DLD1 (cell line): ENCODE results near the gene NCAPH2.

Experiments
- in situ Hi-C: cut with HindIII; loops from 2 replicates; pipeline ENCODE4 v1.10.0; 2017; ENCODE audit warnings: low sequenced_read_pairs

Gene NCAPH2

GRCh38 chr22:50473855-50474671, 34.0 kb upstream of the NCAPH2 start:
- in situ Hi-C loops = no loop called here

DNA sequence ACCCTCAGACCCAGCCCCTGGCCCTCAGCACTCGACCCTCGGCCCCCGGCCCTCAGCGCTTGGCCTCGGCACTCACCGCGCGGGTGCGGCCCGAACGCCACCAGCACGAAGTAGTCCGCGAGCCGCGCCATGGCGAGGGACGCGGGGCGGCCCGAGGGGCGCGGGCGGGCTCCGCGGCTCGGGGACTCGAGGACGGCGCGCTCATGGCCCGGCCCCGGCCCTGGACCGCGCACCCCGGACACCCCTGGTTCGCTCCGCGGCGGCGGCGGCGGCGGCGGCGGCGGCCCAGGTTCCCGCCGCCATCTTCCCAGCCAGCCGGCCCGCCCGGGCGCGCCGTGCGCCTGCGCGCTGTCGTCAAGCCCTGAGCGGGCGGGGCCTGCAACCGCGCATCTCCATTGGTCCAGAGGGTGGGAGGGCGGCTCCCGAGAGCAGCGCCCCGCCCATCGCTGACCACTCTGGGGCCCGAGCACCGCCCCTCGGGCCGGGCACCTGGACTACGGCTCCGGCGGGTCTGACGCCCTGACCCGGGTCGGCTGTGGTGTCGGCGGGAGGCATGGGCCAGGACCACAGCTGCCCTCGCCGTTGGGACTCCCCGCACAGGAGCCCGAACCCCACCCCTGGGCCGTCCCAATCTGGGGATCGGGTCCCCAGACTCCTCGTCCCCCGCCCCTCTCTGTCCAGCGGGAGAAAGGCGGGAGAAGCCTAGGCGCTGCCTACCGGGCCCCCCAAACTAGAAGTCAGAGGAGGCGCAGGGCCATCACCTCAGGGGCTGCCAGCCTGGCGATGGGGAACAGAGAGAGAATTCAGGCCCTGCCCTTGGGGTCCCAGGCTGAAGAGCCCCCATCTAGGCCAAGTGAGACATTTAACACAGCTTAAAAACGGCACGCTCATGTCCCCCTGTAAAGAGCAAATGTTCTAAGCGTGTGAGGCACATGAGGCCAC, 33.0 kb upstream of the NCAPH2 start, which contains the start of gene SBF1:
Gene SBF1 (minus strand): TSS at position 326 of the 942 bp plus-strand sequence. CDS start 195 bp downstream, at position 131.
- in situ Hi-C loops = no loop called here

DNA sequence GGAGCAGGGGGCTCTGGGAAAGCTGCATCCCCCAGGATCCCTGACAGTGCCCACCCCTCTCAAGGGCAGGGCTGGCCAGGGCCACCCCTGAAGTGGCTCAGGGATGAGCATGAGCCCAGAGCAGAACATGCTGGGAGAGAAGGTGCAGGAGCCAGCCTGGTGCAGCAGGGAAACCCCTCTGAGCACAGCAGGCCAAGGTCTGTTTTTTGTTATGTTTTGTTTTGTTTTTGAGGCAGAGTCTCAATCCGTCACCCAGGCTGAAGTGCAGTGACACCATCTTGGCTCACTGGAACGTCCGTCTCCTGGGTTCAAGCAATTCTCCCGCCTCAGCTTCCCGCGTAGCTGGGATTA, 32.4 kb upstream of the NCAPH2 start:
- in situ Hi-C loops = no loop called here

- in situ Hi-C loops = no loop called here
These were observed 31.2 kb upstream of the NCAPH2 start for GRCh38 chr22:50476868-50477267.

- in situ Hi-C loops = no loop called here
These were observed 30.1 kb upstream of the NCAPH2 start for GRCh38 chr22:50477923-50478322.

GRCh38 chr22:50479721-50480120, 28.3 kb upstream of the NCAPH2 start:
- in situ Hi-C loops = no loop called here

DNA sequence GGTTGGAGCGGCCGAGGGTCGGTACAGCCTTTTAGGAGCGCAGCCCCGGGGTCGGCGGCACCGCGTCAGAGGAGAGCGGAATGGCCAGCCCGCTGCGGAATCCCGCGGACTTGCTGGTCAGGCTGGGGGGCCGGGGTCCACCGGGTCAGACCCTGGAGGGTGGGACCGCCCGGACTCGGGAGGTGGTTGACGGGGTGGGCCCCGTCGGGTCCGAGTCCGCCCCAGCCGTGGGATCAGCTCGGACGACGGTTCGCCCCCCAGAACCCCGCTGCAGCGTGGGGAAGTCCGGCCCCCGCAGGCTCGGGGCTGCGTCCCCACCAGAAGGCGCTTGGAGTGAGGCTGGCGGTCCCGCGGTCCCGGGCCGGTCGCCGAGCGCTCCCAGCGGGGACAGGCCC, 27.0 kb upstream of the NCAPH2 start:
- in situ Hi-C loops = no loop called here

DNA sequence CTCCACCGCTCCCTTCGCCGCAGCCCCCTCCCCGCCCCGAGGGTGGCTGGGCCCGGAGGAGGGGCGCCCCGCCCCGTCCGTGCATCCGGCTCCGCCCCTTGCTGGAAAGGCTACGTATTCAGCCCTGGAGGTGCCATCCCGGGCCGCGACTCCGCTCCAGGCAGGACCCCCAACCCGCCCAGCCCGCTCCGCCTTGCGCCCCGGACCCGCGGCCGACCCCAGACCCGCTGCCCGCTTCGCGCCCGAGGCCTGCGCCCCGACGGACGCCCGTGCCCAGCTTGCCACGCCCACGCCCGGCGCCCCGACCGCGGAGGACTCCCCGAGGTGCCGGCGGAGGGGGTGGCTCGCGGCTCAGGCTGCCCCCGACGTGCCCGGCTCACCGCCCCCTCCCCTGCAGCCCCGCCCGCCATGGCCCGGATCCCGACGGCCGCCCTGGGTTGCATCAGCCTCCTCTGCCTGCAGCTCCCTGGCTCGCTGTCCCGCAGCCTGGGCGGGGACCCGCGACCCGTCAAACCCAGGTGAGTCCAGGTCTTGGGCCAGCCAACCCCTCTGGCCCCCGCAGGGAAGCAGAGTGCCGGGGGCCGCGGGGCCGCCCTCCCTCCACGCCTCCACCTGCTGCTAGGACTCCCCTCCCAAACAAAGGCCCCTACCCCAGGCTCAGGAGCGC, 26.5 kb upstream of the NCAPH2 start, which contains the start of gene ADM2:
Gene ADM2 (plus strand): TSS at position 104 of the 667 bp plus-strand sequence. CDS start 305 bp downstream, at position 409.
- in situ Hi-C loops = no loop called here

- in situ Hi-C loops = no loop called here
These were observed 25.6 kb upstream of the NCAPH2 start for GRCh38 chr22:50482107-50483074.

GRCh38 chr22:50483106-50483505, 24.9 kb upstream of the NCAPH2 start:
- in situ Hi-C loops = no loop called here

GRCh38 chr22:50483556-50483955, 24.5 kb upstream of the NCAPH2 start:
- in situ Hi-C loops = no loop called here

DNA sequence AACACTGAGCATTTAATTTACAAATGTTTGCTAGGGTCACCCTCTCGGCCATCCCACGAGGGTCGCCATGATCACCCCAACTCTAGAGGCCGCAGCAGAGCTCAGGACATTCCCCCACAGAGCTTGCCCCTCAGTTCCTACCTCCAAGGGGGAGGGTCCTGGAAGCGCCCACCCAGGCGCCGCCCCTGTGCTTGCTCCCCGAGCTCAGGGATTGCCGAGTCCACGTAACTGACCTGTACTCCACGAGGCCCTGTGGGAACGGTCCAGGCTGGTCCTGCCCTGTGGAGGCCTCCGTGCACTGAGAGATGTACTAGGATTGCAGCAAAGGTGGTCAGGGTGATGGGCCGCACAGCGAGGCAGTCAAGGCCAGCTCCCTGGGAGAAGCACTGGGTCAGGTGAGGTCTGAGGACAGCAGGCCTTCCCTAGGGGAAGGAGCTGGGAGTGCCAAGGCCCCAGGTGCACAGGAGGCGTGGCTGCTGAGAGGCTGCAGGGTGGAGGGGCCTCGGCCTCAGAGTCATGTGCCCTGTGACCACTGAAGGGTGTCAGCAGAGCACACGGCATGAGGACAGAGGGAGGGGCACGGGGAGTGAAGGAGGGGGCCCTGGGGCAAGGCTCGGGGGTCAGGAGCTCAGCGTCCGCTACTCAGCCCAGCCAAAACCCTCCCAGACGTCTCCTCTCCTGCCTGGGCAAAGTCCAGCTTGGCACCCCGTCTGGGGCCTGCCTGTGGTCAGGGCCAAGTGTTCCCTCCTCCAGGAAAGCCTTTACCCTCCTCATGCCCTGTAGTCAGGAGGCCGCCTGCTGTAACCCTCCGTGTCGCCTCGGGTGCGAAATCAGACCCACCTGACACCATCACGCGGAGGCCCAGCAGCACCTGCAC, 23.8 kb upstream of the NCAPH2 start:
- in situ Hi-C loops = no loop called here

DNA sequence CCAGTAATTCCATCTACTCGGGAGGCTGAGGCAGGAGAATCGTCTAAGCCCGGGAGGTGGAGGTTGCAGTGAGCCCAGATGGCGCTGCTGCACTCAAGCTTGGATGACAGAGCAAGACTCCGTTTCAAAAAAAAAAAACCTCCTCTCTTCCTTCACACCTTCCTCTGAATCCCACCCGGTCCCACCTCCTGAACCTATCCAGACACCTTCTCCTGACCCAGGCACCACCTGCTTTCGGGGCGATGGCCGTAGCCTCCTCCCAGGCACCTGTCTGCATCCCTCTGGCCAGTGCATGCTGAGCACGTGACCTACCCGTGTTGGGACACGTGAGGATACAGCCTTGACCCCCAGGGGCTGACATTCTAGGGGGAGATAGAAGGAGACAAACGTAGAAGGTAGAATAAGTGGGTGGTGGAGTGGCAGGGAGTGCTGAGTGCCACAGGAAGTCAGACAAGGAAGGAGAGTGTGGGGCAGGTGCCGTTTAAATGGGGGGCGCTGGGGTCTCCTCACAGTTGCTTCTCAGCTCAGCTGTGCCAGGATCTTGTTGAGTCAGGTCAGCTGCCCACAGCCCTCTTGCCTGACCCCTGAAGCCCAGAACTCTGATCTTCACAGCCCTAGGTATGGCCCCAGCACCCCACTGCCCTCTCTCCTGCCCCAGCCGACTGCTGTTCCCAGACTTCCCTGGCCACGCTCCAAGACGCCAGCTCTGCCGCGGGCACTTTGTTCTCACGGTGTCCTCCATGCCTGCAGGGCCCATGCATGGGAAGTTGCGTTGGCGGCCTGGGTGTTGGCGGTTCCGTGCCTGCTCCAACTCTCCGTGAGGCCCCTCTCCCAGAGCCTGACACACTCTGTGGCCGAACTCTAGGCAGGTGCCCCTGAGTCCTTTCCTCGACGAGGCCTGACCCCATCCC, 22.5 kb upstream of the NCAPH2 start:
- in situ Hi-C loops = no loop called here

DNA sequence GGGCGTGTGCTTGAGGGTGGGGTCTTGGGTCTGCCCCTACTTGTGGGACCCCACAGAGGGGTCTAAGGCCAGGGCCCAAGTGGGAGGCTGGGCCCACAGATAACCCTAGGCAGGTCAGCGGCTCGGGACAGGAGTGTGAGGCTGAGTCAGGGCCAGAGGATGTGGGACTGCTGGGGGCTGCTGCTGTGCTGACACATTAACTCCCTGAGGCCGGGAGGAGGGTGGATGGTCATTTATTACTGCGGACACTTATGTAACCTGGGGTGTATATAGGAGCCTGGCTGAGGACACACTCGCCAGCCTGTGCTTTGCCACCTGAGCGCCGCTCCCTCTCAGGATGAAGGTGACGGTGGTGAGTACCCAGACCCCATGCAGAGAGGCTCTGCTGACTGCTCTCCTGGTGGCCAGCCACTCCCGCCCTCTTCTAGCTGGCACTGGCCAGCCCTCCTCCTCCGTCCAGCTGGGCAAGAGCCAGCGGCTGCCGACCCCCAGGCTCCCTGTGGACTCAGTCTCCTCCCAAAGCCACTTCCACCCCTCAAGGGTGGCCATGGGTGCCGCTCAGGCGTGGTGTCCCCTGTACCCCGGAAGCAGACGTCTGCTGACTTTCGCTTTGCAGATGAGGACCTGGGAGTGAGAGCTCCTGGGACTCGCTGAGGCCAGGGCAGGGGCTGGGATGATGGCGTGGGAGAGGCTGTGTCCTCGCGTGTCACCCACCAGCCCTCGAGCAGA, 21.3 kb upstream of the NCAPH2 start, which contains the start of gene MIOX:
Gene MIOX (plus strand): TSS at position 299 of the 729 bp plus-strand sequence. CDS start 39 bp downstream, at position 338.
- in situ Hi-C loops = no loop called here

GRCh38 chr22:50487290-50488005, 20.6 kb upstream of the NCAPH2 start:
- in situ Hi-C loops = no loop called here

DNA sequence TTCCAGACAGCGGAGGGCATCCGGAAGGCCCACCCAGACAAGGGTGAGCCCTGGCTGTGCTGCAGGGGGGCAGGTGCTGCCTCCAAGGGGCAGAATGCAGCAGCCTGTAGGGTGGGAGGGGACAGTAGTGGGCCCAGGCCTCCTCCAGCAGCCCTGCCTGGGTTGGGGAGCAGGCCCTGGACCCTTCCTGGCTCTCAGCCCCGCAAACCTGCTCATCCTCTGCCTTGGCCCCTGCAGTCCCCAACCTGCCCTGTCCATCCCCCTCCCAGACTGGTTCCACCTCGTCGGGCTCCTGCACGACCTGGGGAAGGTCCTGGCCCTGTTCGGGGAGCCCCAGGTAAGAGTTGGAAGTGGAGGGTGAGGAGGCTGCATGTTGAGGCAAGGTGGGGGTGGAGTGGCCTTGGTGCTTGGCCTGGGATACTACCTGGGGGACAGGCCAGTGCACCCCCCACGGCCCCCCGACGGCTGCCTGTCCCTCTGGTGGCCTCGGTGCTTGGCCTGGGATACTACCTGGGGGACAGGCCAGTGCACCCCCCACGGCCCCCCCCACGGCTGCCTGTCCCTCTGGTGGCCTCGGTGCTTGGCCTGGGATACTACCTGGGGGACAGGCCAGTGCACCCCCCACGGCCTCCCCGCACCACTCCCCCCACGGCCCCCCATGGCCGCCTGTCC, 19.9 kb upstream of the NCAPH2 start:
- in situ Hi-C loops = no loop called here
